Measurements from ENCODE around the gene EIF3A. TPM values are rescaled to one million over a fixed set of nuclear protein-coding genes. Genes with fewer than 3 reads are reported as not detected.
"Not testable (repeated sequence)": the region's sequence is repeated elsewhere in the genome, so short reads cannot be mapped to it uniquely, and the experiment has no call there.

EIF3A gene
- polyA plus RNA-seq, 3 donors, result 189 to 201 (median 197) TPM

GRCh38 chr10:119105155-119105554 is 24.5 kb upstream of the EIF3A start:
- no peak for DNase-seq (ENCODE audit: extremely low read depth in 1 of 11, low read depth in 9 of 11, low spot score in 4 of 11)

GRCh38 chr10:119104654-119105015 is 24.0 kb upstream of the EIF3A start:
- DNase-seq (ENCODE audit: extremely low read depth in 1 of 11, low read depth in 9 of 11, low spot score in 4 of 11), result peak in 6 of 11 donors; percentile 7 to 29 (median 16)

GRCh38 chr10:119103903-119104653 is 23.5 kb upstream of the EIF3A start, which contains the start of gene DENND10:
DENND10 (plus strand) TSS chr10:119104113; CDS start chr10:119104143, 30 bp downstream.
- DNase-seq (ENCODE audit: extremely low read depth in 1 of 11, low read depth in 9 of 11, low spot score in 4 of 11), result peak; percentile 44 to 80 (median 67)

- DNase-seq (ENCODE audit: extremely low read depth in 1 of 11, low read depth in 9 of 11, low spot score in 4 of 11), result no peak
These were observed 22.8 kb upstream of the EIF3A start for GRCh38 chr10:119103241-119103902.

- no peak for DNase-seq (ENCODE audit: extremely low read depth in 1 of 11, low read depth in 9 of 11, low spot score in 4 of 11)
These were observed 20.9 kb upstream of the EIF3A start for GRCh38 chr10:119101366-119102098.

- no peak for DNase-seq (ENCODE audit: extremely low read depth in 1 of 11, low read depth in 9 of 11, low spot score in 4 of 11)
These were observed 20.0 kb upstream of the EIF3A start for GRCh38 chr10:119100434-119101238.

- DNase-seq (ENCODE audit: extremely low read depth in 1 of 11, low read depth in 9 of 11, low spot score in 4 of 11), result no peak
These were observed 18.0 kb upstream of the EIF3A start for GRCh38 chr10:119098576-119098975.

GRCh38 chr10:119096641-119097415 is 16.2 kb upstream of the EIF3A start:
- DNase-seq (ENCODE audit: extremely low read depth in 1 of 11, low read depth in 9 of 11, low spot score in 4 of 11), result not testable (repeated sequence)

- no peak for DNase-seq (ENCODE audit: extremely low read depth in 1 of 11, low read depth in 9 of 11, low spot score in 4 of 11)
These were observed 15.0 kb upstream of the EIF3A start for GRCh38 chr10:119095640-119096039.

GRCh38 chr10:119090968-119091367 is 10.4 kb upstream of the EIF3A start:
- DNase-seq (ENCODE audit: extremely low read depth in 1 of 11, low read depth in 9 of 11, low spot score in 4 of 11), result no peak

- no peak for DNase-seq (ENCODE audit: extremely low read depth in 1 of 11, low read depth in 9 of 11, low spot score in 4 of 11)
These were observed 9.6 kb upstream of the EIF3A start for GRCh38 chr10:119090026-119090795.

GRCh38 chr10:119087271-119087882 is 6.8 kb upstream of the EIF3A start:
- DNase-seq (ENCODE audit: extremely low read depth in 1 of 11, low read depth in 9 of 11, low spot score in 4 of 11), result no peak

GRCh38 chr10:119084896-119085295 is 4.3 kb upstream of the EIF3A start:
- DNase-seq (ENCODE audit: extremely low read depth in 1 of 11, low read depth in 9 of 11, low spot score in 4 of 11), result no peak

GRCh38 chr10:119079599-119080520 is 757 bp downstream of the EIF3A start:
- DNase-seq (ENCODE audit: extremely low read depth in 1 of 11, low read depth in 9 of 11, low spot score in 4 of 11), result peak in 9 of 11 donors; percentile 41 to 72 (median 61)

- DNase-seq (ENCODE audit: extremely low read depth in 1 of 11, low read depth in 9 of 11, low spot score in 4 of 11), result no peak
These were observed 2.0 kb downstream of the EIF3A start for GRCh38 chr10:119078422-119079179.
